Activated B cell treated with CpG ODN at 0.5 μM for 24 hours (primary cell): Measurements from ENCODE around the gene CTCFL. TPM values are rescaled to one million over a fixed set of nuclear protein-coding genes. Genes with fewer than 3 reads are reported as not detected.

Source experiments
- ATAC-seq: fragments of 200-7000 bp; cut with Tn5 transposase; one replicate; pipeline ENCODE4 v1.10.0; 2021; ENCODE audit warnings: low read depth, mild to moderate bottlenecking, moderate library complexity
- CTCF ChIA-PET: fragments of 350-600 bp; sonication (Branson Sonifier 250); formaldehyde crosslinking; loops from one replicate; lab custom pipeline; 2021; ENCODE audit warnings: antibody characterized with exemption; lab: Charles Lee
- POLR2A ChIA-PET: fragments of 350-600 bp; sonication (Branson Sonifier 250); formaldehyde crosslinking; loops from one replicate; lab custom pipeline; 2021; ENCODE audit warnings: antibody characterized with exemption; lab: Charles Lee
- DNase-seq: peaks from one replicate; pipeline ENCODE4 v3.0.0; 2022
- H3K27ac Mint-ChIP-seq: one replicate; pipeline ENCODE4 v1.8.0; 2020; ENCODE audit warnings: mixed read lengths
- H3K27me3 Mint-ChIP-seq: one replicate; pipeline ENCODE4 v1.8.0; 2021; ENCODE audit warnings: mixed read lengths
- H3K36me3 Mint-ChIP-seq: one replicate; pipeline ENCODE4 v1.8.0; 2021; ENCODE audit warnings: low read depth, mixed read lengths
- H3K4me1 Mint-ChIP-seq: one replicate; pipeline ENCODE4 v1.8.0; 2021; ENCODE audit warnings: mixed read lengths
- H3K4me3 Mint-ChIP-seq: one replicate; pipeline ENCODE4 v1.8.0; 2020; ENCODE audit warnings: mild to moderate bottlenecking, mixed read lengths
- H3K9me3 Mint-ChIP-seq: one replicate; pipeline ENCODE4 v1.8.0; 2020; ENCODE audit warnings: mixed read lengths
- intact Hi-C: fragments of 100-400 bp; cut with micrococcal nuclease; formaldehyde crosslinking; loops from one replicate; pipeline ENCODE4 v1.15.1; 2024
- total RNA-seq: library from RNA; stranded (reverse); gene quantifications from 2 replicates; pipeline ENCODE4 v1.2.3, GENCODE V29; 2022
- TF ChIP-seq, protein P1 (sequence below): fragments of 200-600 bp; IDR thresholded peaks from one replicate; pipeline ENCODE4 v1.8.0; 2022; ENCODE audit warnings: antibody characterized with exemption, mild to moderate bottlenecking

The CTCFL gene
- total RNA-seq, 1 donor from 2014 or later, result not detected

DNA sequence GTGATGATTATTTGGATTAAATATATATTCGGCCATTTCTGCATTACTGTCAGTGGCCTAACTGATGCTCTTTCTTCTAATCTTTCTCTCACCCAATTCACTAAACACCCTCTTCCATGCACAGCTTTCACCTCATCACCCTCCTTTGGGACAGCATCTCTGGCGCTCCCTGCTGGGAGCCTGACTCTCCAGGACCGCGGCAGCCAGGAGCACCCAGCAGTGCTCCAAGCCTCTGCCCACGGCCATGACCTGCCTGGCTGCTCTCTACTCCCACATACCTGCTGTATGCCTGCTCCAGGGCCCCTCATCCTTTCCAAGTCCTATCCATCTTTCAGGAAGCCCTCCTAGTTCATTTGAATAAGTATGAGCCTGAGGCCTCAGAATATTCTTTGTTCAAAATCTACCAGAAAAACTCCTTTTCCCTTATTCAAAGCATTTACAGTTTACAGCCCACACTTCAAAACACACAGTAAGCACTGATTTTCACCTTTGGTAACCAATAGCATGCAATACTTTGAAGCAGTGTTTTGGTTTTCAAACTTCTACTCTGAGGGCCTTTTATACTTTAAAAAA is 15.2 kb downstream of the CTCFL start:
- POLR2A ChIA-PET, result no interaction called here
- H3K9me3 Mint-ChIP-seq, result no peaks in the 10 kb centered on the region
- H3K4me3 Mint-ChIP-seq, result no peak overlapping the region
- H3K27ac Mint-ChIP-seq, result no peak overlapping the region
- peaks cover 6% of the 10 kb centered on the region for H3K27me3 Mint-ChIP-seq
- intact Hi-C loops, result no loop called here
- DNase-seq, result no peak
- H3K4me1 Mint-ChIP-seq, result peaks cover 13% of the 10 kb centered on the region
- TF ChIP-seq, protein P1, sequence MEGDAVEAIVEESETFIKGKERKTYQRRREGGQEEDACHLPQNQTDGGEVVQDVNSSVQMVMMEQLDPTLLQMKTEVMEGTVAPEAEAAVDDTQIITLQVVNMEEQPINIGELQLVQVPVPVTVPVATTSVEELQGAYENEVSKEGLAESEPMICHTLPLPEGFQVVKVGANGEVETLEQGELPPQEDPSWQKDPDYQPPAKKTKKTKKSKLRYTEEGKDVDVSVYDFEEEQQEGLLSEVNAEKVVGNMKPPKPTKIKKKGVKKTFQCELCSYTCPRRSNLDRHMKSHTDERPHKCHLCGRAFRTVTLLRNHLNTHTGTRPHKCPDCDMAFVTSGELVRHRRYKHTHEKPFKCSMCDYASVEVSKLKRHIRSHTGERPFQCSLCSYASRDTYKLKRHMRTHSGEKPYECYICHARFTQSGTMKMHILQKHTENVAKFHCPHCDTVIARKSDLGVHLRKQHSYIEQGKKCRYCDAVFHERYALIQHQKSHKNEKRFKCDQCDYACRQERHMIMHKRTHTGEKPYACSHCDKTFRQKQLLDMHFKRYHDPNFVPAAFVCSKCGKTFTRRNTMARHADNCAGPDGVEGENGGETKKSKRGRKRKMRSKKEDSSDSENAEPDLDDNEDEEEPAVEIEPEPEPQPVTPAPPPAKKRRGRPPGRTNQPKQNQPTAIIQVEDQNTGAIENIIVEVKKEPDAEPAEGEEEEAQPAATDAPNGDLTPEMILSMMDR, result no peak
- no peak for ATAC-seq
- H3K36me3 Mint-ChIP-seq, result no peaks in the 10 kb centered on the region
- CTCF ChIA-PET, result interaction anchor here (1.4 to 1.5 kb wide), 2 partner anchors 14 to 130 kb away, joined by 3 read pairs; no protein-coding TSS in a partner anchor

DNA sequence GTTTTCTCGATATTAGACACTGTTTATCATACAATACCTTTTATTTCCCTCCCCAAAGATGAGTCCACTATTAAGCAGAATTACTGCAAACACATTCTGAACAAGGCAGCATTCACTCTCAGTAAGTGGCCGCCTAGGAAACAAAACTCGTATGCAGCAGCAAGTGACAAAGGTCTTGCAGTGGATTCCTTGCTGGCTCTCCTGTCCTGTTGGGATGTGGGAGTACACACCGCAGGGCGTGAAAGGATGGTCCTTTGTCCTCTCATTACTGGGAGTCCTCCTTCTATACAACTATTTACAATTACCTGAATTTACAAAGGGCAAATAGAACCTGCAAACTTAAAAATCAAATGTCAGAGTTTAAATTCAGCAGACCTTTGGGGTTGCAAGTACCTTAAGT is 16.1 kb downstream of the CTCFL start:
- Mint-ChIP-seq H3K27me3 (peaks cover 4% of the 10 kb centered on the region), H3K36me3 (no peaks in the 10 kb centered on the region), H3K4me1 (peaks cover 21% of the 10 kb centered on the region), H3K4me3 (no peak overlapping the region), H3K9me3 (no peaks in the 10 kb centered on the region), H3K27ac (no peak overlapping the region)
- intact Hi-C loops, result no loop called here
- DNase-seq, result no peak
- ATAC-seq, result no peak
- TF ChIP-seq, protein P1, result no peak
- ChIA-PET POLR2A (no interaction called here), CTCF (no interaction called here)

DNA sequence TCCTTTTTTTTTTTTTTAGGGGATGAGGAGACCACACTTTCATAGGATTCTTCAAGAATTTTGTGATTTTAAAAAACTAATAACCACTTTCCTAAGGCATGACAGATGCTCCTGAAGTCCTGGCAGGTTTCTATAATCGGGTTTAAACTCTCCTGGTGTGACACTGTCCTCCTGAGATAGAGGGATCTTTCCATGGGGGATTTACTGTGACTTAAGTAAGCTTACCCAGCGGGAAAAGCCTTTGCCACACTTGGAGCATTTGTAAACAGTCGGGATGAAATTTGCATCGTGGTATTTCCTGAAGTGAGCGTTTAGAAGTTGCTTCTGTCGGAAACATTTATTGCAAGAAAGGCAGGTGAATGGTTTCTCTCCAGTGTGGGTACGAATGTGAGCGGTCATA is 16.6 kb downstream of the CTCFL start:
- Mint-ChIP-seq H3K4me3 (no peak overlapping the region), H3K27me3 (peaks cover 4% of the 10 kb centered on the region), H3K27ac (no peak overlapping the region), H3K4me1 (peaks cover 26% of the 10 kb centered on the region), H3K9me3 (no peaks in the 10 kb centered on the region), H3K36me3 (no peaks in the 10 kb centered on the region)
- CTCF ChIA-PET, result no interaction called here
- no peak for DNase-seq
- no peak for ATAC-seq
- intact Hi-C loops, result no loop called here
- TF ChIP-seq, protein P1, result no peak
- POLR2A ChIA-PET, result no interaction called here

DNA sequence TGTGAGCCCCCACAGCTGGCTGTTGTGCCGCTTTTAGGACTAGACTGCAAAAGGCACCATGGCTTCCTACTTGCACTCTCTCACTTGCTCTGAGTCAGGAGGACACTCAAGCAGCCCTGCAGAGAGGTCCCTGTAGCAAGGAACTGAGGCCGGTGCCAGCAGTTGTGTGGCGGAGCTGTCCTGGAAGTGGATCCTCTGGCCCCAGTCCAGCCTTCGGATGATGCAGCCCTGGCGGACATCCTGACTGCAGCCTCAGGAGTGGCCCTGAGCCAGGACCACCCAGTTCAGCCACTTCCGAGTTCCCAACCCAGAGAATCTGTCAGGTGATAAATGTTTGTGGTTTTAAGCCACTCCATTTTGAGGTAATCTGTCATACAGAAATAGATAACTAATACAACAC is 17.5 kb downstream of the CTCFL start:
- intact Hi-C loops, result no loop called here
- POLR2A ChIA-PET, result interaction anchor here (0.7 kb wide), 2 partner anchors 93 to 737 kb away, joined by 3 to 5 read pairs; no protein-coding TSS in a partner anchor
- CTCF ChIA-PET, result interaction anchor here (0.6 to 1.2 kb wide), 2 partner anchors 9 kb away, joined by 3 read pairs; no protein-coding TSS in a partner anchor
- Mint-ChIP-seq H3K4me3 (no peak overlapping the region), H3K27ac (no peak overlapping the region), H3K4me1 (peaks cover 35% of the 10 kb centered on the region), H3K36me3 (no peaks in the 10 kb centered on the region), H3K9me3 (no peaks in the 10 kb centered on the region), H3K27me3 (peaks cover 4% of the 10 kb centered on the region)
- no peak for ATAC-seq
- no peak for DNase-seq
- TF ChIP-seq, protein P1, result no peak

DNA sequence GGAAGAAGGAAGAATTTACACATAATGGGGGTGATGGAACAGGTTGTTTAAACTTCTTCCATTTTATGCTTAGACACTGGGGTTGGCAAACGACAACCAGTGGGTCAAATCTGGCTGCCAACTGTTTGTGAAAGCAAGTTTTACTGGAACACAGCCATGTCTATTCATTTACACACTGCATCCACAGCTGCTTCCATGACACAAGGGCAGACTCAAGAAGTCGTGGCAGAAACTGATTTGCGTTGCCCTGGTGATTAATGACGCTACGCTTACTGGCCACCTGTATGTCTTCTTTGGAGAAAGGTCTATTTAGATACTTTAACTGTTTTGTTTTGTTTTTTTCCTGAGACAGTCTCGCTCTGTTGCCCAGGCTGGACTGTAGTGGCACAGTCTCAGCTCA is 19.0 kb downstream of the CTCFL start:
- peaks cover 42% of the 10 kb centered on the region for H3K4me1 Mint-ChIP-seq
- POLR2A ChIA-PET, result no interaction called here

More for the DNA sequence above, 19.0 kb downstream of the CTCFL start:
- no peak for ATAC-seq
- DNase-seq, result no peak
- intact Hi-C loops, result no loop called here
- TF ChIP-seq, protein P1, result no peak
- Mint-ChIP-seq H3K9me3 (no peaks in the 10 kb centered on the region), H3K27ac (no peak overlapping the region), H3K4me3 (no peak overlapping the region), H3K36me3 (no peaks in the 10 kb centered on the region), H3K27me3 (peaks cover 4% of the 10 kb centered on the region)
- CTCF ChIA-PET, result no interaction called here
